Activated T-helper 1 cell treated with anti-CD3 and anti-CD28 coated beads, Interleukin-2, amount 50 U/mL, for 16 hours (primary cell): Measurements from ENCODE around the gene HOXC12.

Source experiments
- DNase-seq, 2 donors: peaks; one replicate each; pipeline ENCODE4 v3.0.0-alpha.2; 2020; ENCODE audit warnings: low read depth in 1 of 2, low spot score in 1 of 2

Gene HOXC12

GRCh38 chr12:53954694-53955035, at the start of gene HOXC12:
Gene HOXC12, plus strand, starts transcription at chr12:53954903. Its CDS starts 27 bp downstream, at chr12:53954930.
- no peak for DNase-seq

- no peak for DNase-seq
Measured at GRCh38 chr12:53907103-53907502, 47.6 kb upstream of the HOXC12 start.

- no peak for DNase-seq
Measured at GRCh38 chr12:53916788-53917655, 37.7 kb upstream of the HOXC12 start.

GRCh38 chr12:53924521-53925405, 29.9 kb upstream of the HOXC12 start:
- DNase-seq = no peak

- DNase-seq = no peak
Measured at GRCh38 chr12:53927220-53928029, 27.3 kb upstream of the HOXC12 start.

GRCh38 chr12:53928054-53928835, 26.5 kb upstream of the HOXC12 start:
- DNase-seq = no peak

- no peak for DNase-seq
Measured at GRCh38 chr12:53929527-53929926, 25.2 kb upstream of the HOXC12 start.

GRCh38 chr12:53930591-53931255, 24.0 kb upstream of the HOXC12 start:
- no peak for DNase-seq

GRCh38 chr12:53931844-53932581, 22.7 kb upstream of the HOXC12 start:
- no peak for DNase-seq

GRCh38 chr12:53932915-53933314, 21.8 kb upstream of the HOXC12 start:
- DNase-seq = no peak

GRCh38 chr12:53935383-53936341, 19.0 kb upstream of the HOXC12 start:
- no peak for DNase-seq

- no peak for DNase-seq
Measured at GRCh38 chr12:53937099-53937498, 17.6 kb upstream of the HOXC12 start.

- no peak for DNase-seq
Measured at GRCh38 chr12:53937596-53938325, 16.9 kb upstream of the HOXC12 start.

- DNase-seq = no peak
Measured at GRCh38 chr12:53938326-53939140, 16.2 kb upstream of the HOXC12 start, which contains the start of gene HOXC13. Gene HOXC13, plus strand, starts transcription at chr12:53938831. Its CDS starts 76 bp downstream, at chr12:53938907.

GRCh38 chr12:53939141-53940108, 15.3 kb upstream of the HOXC12 start:
- DNase-seq = no peak
